ENCODE measurements around the gene APC.

GRCh38 chr5:112800891-112801290 is 63.2 kb downstream of the APC start:
- TF ChIP-seq DPF2 (CRISPR knock-in tag; IDR thresholded peaks at IDR 0.05; ENCODE audit: borderline replicate concordance, low read depth) (no peak), JUND (CRISPR knock-in tag; IDR thresholded peaks at IDR 0.05) (no peak), RNF219 (CRISPR knock-in tag; IDR thresholded peaks at IDR 0.05) (no peak), GABPA (IDR thresholded peaks at IDR 0.05; ENCODE audit: low read depth, low read length) (no peak), GABPA (CRISPR knock-in tag; IDR thresholded peaks at IDR 0.05; ENCODE audit: low read depth) (no peak), SOX6 (IDR thresholded peaks at IDR 0.05) (no peak), SOX6 (CRISPR knock-in tag; IDR thresholded peaks at IDR 0.05) (no peak), ATF1 (CRISPR knock-in tag; IDR thresholded peaks at IDR 0.05) (no peak), RBAK (CRISPR knock-in tag; IDR thresholded peaks at IDR 0.05) (no peak), ZNF3 (CRISPR knock-in tag; IDR thresholded peaks at IDR 0.05) (no peak), NFE2 (CRISPR knock-in tag; IDR thresholded peaks at IDR 0.05) (no peak), REST (IDR thresholded peaks at IDR 0.05; ENCODE audit: borderline replicate concordance in 1 of 2, low read depth in 1 of 2, low read length in 2 of 2) (no peak)
- TF ChIP-seq, protein P1, sequence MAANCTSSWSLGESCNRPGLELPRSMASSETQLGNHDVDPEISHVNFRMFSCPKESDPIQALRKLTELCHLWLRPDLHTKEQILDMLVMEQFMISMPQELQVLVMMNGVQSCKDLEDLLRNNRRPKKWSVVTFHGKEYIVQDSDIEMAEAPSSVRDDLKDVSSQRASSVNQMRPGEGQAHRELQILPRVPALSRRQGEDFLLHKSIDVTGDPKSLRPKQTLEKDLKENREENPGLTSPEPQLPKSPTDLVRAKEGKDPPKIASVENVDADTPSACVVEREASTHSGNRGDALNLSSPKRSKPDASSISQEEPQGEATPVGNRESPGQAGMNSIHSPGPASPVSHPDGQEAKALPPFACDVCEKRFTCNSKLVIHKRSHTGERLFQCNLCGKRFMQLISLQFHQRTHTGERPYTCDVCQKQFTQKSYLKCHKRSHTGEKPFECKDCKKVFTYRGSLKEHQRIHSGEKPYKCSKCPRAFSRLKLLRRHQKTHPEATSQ (CRISPR knock-in tag; IDR thresholded peaks at IDR 0.05; ENCODE audit: borderline replicate concordance): no peak
